DMS53 treated with DMSO at 0.1 percent for 48 hours (cell line): ENCODE results near the gene AIRE.

Source experiments
- DNase-seq: peaks from one replicate; lab custom pipeline; 2025; ENCODE audit not compliant: unreplicated experiment; lab: John Stamatoyannopoulos, UW

Gene AIRE

GRCh38 chr21:44322621-44323325 is 37.1 kb downstream of the AIRE start:
- no peak for DNase-seq

GRCh38 chr21:44323591-44323990 is 37.9 kb downstream of the AIRE start:
- DNase-seq: no peak

GRCh38 chr21:44324106-44324853 is 38.6 kb downstream of the AIRE start:
- DNase-seq: no peak

- no peak for DNase-seq
Observed at GRCh38 chr21:44324854-44325107, 39.1 kb downstream of the AIRE start.

GRCh38 chr21:44325386-44326271 is 40.0 kb downstream of the AIRE start:
- DNase-seq: no peak

GRCh38 chr21:44326272-44326647 is 40.6 kb downstream of the AIRE start:
- no peak for DNase-seq

GRCh38 chr21:44326716-44327602 is 41.3 kb downstream of the AIRE start:
- DNase-seq: no peak

GRCh38 chr21:44327603-44327974 is 41.9 kb downstream of the AIRE start:
- DNase-seq: no peak

- no peak for DNase-seq
Observed at GRCh38 chr21:44328242-44328895, 42.7 kb downstream of the AIRE start.

GRCh38 chr21:44329086-44329889 is 43.6 kb downstream of the AIRE start:
- DNase-seq: no peak

- no peak for DNase-seq
Observed at GRCh38 chr21:44329971-44330681, 44.5 kb downstream of the AIRE start.

- no peak for DNase-seq
Observed at GRCh38 chr21:44330698-44331097, 45.0 kb downstream of the AIRE start.

GRCh38 chr21:44331209-44331608 is 45.5 kb downstream of the AIRE start:
- DNase-seq: no peak

GRCh38 chr21:44331650-44332307 is 46.1 kb downstream of the AIRE start:
- DNase-seq: no peak

GRCh38 chr21:44332383-44332782 is 46.7 kb downstream of the AIRE start:
- DNase-seq: no peak

GRCh38 chr21:44332965-44333364 is 47.3 kb downstream of the AIRE start:
- no peak for DNase-seq

GRCh38 chr21:44333509-44334328 is 48.0 kb downstream of the AIRE start:
- no peak for DNase-seq
